ENCODE results near the gene ADAMTS20. TPM values are rescaled to one million over a fixed set of nuclear protein-coding genes. Genes with fewer than 3 reads are reported as not detected.
"Not testable (repeated sequence)": the region's sequence is repeated elsewhere in the genome, so short reads cannot be mapped to it uniquely, and the experiment has no call there.

ADAMTS20 gene
- total and polyA plus RNA-seq, 4 experiments from 2014 or later, result not detected

DNA sequence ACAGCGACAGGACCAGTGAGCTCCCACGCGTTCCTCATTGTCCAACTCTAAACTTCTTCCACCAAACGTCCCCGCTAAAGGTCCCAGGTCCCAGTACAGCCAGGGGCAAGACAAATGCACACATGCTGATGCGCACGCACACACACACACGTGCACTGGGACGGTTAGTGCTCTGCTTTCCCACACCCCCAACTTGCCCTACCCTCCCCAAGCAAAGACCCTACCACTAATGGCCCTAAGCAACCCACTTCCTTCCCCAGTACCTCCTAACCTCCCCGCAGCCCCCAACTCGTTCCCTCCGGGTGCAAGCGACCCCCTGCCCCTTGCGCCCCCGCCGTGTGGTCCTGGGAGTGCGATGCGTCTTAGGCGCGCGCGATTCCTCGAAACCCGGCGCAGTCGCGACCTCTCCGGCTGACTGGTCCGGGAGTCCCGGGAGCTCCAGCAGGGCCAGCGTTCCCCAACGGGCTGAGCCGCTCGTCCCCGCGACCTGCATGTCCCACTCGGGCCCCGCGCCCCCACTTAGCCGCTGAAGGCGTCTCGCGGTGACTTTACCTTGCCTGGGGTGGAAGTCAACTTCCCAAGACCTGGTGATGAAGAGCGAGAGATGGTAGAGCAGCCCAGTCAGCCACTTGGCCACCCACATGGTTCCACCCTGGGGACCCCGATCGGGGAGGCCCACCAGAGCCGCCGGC lies 578 bp downstream of the ADAMTS20 start:
- Mint-ChIP-seq H3K4me3 (no peak overlapping the region), H3K36me3 (peaks cover 0 to 1% of the 10 kb centered on the region in 2 donors), H3K27me3 (peaks cover 7 to 18% of the 10 kb centered on the region in 2 donors), H3K27ac (no peak overlapping the region), H3K4me1 (peaks cover 0 to 2% (median 0%) of the 10 kb centered on the region in 4 donors), H3K9me3 (peaks cover 0 to 41% (median 24%) of the 10 kb centered on the region in 8 donors)
- ChIA-PET POLR2A (ENCODE audit: partially characterized antibody) (no interaction called here), CTCF (ENCODE audit: partially characterized antibody) (no interaction called here)
- no peak overlapping the region for H3K4me3 ChIP-seq (ENCODE audit: low read length in 2 of 2)
- no peaks in the 10 kb centered on the region for H3K4me1 ChIP-seq (ENCODE audit: insufficient read depth, low read length)
- no peaks in the 10 kb centered on the region for H3K36me3 ChIP-seq (ENCODE audit: insufficient read depth, low read length)
- intact Hi-C loops (cut with micrococcal nuclease), result no loop called here
- no peaks in the 10 kb centered on the region for H3K27me3 ChIP-seq (ENCODE audit: insufficient read depth, low read length)
- no peak overlapping the region for H3K27ac ChIP-seq (ENCODE audit: low read depth, low read length)
- H3K9me3 ChIP-seq (ENCODE audit: control insufficient read depth in 1 of 2, low read length in 2 of 2), result no peaks in the 10 kb centered on the region
- no peak for DNase-seq

- H3K36me3 Mint-ChIP-seq, result peaks cover 0 to 1% of the 10 kb centered on the region in 2 donors
- no peak for DNase-seq
- H3K27ac Mint-ChIP-seq, result no peak overlapping the region
- H3K4me1 Mint-ChIP-seq, result peaks cover 0 to 2% (median 0%) of the 10 kb centered on the region in 4 donors
- no peaks in the 10 kb centered on the region for H3K4me1 ChIP-seq (ENCODE audit: insufficient read depth, low read length)
- H3K9me3 ChIP-seq (ENCODE audit: control insufficient read depth in 1 of 2, low read length in 2 of 2), result no peaks in the 10 kb centered on the region
- ChIA-PET POLR2A (ENCODE audit: partially characterized antibody) (no interaction called here), CTCF (ENCODE audit: partially characterized antibody) (no interaction called here)
- H3K4me3 Mint-ChIP-seq, result no peak overlapping the region
- H3K9me3 Mint-ChIP-seq, result peaks cover 0 to 38% (median 22%) of the 10 kb centered on the region in 8 donors
- H3K36me3 ChIP-seq (ENCODE audit: insufficient read depth, low read length), result no peaks in the 10 kb centered on the region
- no peak overlapping the region for H3K27ac ChIP-seq (ENCODE audit: low read depth, low read length)
- H3K27me3 Mint-ChIP-seq, result peaks cover 7 to 18% of the 10 kb centered on the region in 2 donors
- no peak overlapping the region for H3K4me3 ChIP-seq (ENCODE audit: low read length in 2 of 2)
- H3K27me3 ChIP-seq (ENCODE audit: insufficient read depth, low read length), result no peaks in the 10 kb centered on the region
- intact Hi-C loops (cut with micrococcal nuclease), result no loop called here
Measured at GRCh38 chr12:43550831-43551271, 1.2 kb downstream of the ADAMTS20 start.

- Mint-ChIP-seq H3K4me1 (no peaks in the 10 kb centered on the region), H3K9me3 (peaks cover 0 to 4% (median 1%) of the 10 kb centered on the region in 8 donors), H3K4me3 (no peak overlapping the region), H3K27ac (no peak overlapping the region), H3K27me3 (peaks cover 1 to 3% of the 10 kb centered on the region in 2 donors), H3K36me3 (no peaks in the 10 kb centered on the region)
- POLR2A ChIA-PET (ENCODE audit: partially characterized antibody), result no interaction called here
- intact Hi-C loops (cut with micrococcal nuclease), result no loop called here
- H3K4me1 ChIP-seq (ENCODE audit: insufficient read depth, low read length), result no peaks in the 10 kb centered on the region
- no peak overlapping the region for H3K4me3 ChIP-seq (ENCODE audit: low read length in 2 of 2)
- no peaks in the 10 kb centered on the region for H3K9me3 ChIP-seq (ENCODE audit: control insufficient read depth in 1 of 2, low read length in 2 of 2)
- no peaks in the 10 kb centered on the region for H3K36me3 ChIP-seq (ENCODE audit: insufficient read depth, low read length)
- CTCF ChIA-PET (ENCODE audit: partially characterized antibody), result no interaction called here
- no peak for DNase-seq
- H3K27ac ChIP-seq (ENCODE audit: low read depth, low read length), result no peak overlapping the region
- H3K27me3 ChIP-seq (ENCODE audit: insufficient read depth, low read length), result no peaks in the 10 kb centered on the region
Measured at GRCh38 chr12:43544703-43545102, 7.3 kb downstream of the ADAMTS20 start.

- H3K4me3 ChIP-seq (ENCODE audit: low read length in 2 of 2), result no peak overlapping the region
- H3K27me3 ChIP-seq (ENCODE audit: insufficient read depth, low read length), result no peaks in the 10 kb centered on the region
- DNase-seq, result no peak
- no peak overlapping the region for H3K4me3 Mint-ChIP-seq
- H3K9me3 Mint-ChIP-seq, result peaks cover 0 to 10% (median 4%) of the 10 kb centered on the region in 8 donors
- H3K27ac ChIP-seq (ENCODE audit: low read depth, low read length), result no peak overlapping the region
- peaks cover 1 to 2% of the 10 kb centered on the region in 2 donors for H3K27me3 Mint-ChIP-seq
- intact Hi-C loops (cut with micrococcal nuclease), result no loop called here
- H3K36me3 ChIP-seq (ENCODE audit: insufficient read depth, low read length), result no peaks in the 10 kb centered on the region
- CTCF ChIA-PET (ENCODE audit: partially characterized antibody), result no interaction called here
- H3K4me1 ChIP-seq (ENCODE audit: insufficient read depth, low read length), result no peaks in the 10 kb centered on the region
- H3K36me3 Mint-ChIP-seq, result no peaks in the 10 kb centered on the region
- POLR2A ChIA-PET (ENCODE audit: partially characterized antibody), result no interaction called here
- no peaks in the 10 kb centered on the region for H3K4me1 Mint-ChIP-seq
- H3K27ac Mint-ChIP-seq, result no peak overlapping the region
- H3K9me3 ChIP-seq (ENCODE audit: control insufficient read depth in 1 of 2, low read length in 2 of 2), result no peaks in the 10 kb centered on the region
Measured at GRCh38 chr12:43540470-43540869, 11.5 kb downstream of the ADAMTS20 start.

DNA sequence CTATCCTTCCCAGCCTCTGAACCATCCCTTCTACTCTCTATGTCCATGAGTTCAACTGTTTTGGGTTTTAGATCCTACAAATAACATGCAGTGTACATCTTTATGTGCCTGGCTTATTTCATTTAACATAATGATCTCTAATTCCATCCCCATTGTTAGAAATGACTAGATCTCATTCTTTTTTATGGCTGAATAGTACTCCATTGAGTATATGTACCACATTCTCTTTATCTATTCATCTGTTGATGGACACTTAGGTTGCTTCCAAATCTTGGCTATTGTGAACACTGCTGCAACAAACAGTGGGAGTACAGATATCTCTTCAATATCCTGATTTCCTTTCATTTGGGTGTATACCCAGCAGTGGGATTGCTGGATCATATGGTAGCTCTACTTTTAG lies 14.3 kb downstream of the ADAMTS20 start:
- H3K27ac Mint-ChIP-seq; H3K4me1 ChIP-seq (ENCODE audit: insufficient read depth, low read length); H3K36me3 ChIP-seq (ENCODE audit: insufficient read depth, low read length); H3K4me3 Mint-ChIP-seq; H3K9me3 Mint-ChIP-seq; H3K27me3 ChIP-seq (ENCODE audit: insufficient read depth, low read length); DNase-seq; H3K27me3 Mint-ChIP-seq; H3K36me3 Mint-ChIP-seq; H3K9me3 ChIP-seq (ENCODE audit: control insufficient read depth in 1 of 2, low read length in 2 of 2); H3K4me3 ChIP-seq (ENCODE audit: low read length in 2 of 2); CTCF ChIA-PET (ENCODE audit: partially characterized antibody); POLR2A ChIA-PET (ENCODE audit: partially characterized antibody); H3K4me1 Mint-ChIP-seq; intact Hi-C loops (cut with micrococcal nuclease); H3K27ac ChIP-seq (ENCODE audit: low read depth, low read length): not testable (repeated sequence)

DNA sequence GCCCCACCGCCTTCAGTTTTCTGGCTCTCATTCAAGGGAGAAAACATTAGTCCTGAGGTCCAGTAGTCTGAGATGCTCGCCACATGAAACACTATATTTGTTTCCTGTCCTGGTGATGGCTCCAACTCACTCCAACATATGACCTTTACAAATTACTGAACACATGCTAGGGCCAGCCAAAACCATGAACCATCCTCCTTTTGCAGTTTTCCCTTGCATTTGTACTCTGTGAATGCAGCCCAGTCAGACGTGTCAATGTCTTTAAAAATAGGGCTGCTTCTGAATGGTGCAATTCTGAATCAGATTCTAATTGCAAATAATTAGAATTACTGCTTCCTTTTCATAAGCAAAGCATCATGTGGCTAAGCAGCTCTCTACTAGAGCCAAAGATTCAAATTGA lies 36.0 kb downstream of the ADAMTS20 start:
- H3K4me3 Mint-ChIP-seq, result no peak overlapping the region
- H3K36me3 Mint-ChIP-seq, result no peaks in the 10 kb centered on the region
- H3K27me3 Mint-ChIP-seq, result no peaks in the 10 kb centered on the region
- CTCF ChIA-PET (ENCODE audit: partially characterized antibody), result no interaction called here
- no peaks in the 10 kb centered on the region for H3K4me1 ChIP-seq (ENCODE audit: insufficient read depth, low read length)
- POLR2A ChIA-PET (ENCODE audit: partially characterized antibody), result no interaction called here
- H3K4me1 Mint-ChIP-seq, result no peaks in the 10 kb centered on the region
- no peaks in the 10 kb centered on the region for H3K27me3 ChIP-seq (ENCODE audit: insufficient read depth, low read length)
- H3K9me3 Mint-ChIP-seq, result peaks cover 0 to 23% (median 3%) of the 10 kb centered on the region in 8 donors
- no peaks in the 10 kb centered on the region for H3K36me3 ChIP-seq (ENCODE audit: insufficient read depth, low read length)
- intact Hi-C loops (cut with micrococcal nuclease), result no loop called here
- no peak overlapping the region for H3K27ac ChIP-seq (ENCODE audit: low read depth, low read length)
- no peak for DNase-seq
- H3K4me3 ChIP-seq (ENCODE audit: low read length in 2 of 2), result no peak overlapping the region
- no peaks in the 10 kb centered on the region for H3K9me3 ChIP-seq (ENCODE audit: control insufficient read depth in 1 of 2, low read length in 2 of 2)
- H3K27ac Mint-ChIP-seq, result no peak overlapping the region

DNA sequence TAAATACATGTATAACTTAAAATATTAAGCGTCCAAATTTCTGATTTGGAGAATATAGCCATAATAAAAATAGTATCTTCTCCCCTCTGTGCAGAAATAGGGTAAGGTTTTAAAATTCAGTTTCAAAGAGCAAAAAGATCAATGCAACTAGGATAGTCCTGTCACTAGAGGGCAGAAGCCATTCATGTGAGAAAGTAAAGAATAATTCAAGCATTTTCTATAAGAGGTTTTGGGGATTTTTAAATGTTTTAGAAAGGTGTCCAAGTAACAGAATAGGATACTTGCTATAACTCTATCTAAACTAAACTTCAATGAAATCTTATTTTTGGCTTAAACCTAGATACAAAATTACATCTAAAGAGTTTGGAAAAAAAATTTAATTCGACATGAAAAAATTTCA lies 50.3 kb downstream of the ADAMTS20 start:
- Mint-ChIP-seq H3K4me1 (no peaks in the 10 kb centered on the region), H3K36me3 (no peaks in the 10 kb centered on the region), H3K27me3 (peaks cover 0 to 2% of the 10 kb centered on the region in 2 donors), H3K4me3 (no peak overlapping the region), H3K27ac (no peak overlapping the region), H3K9me3 (peaks cover 0 to 6% (median 0%) of the 10 kb centered on the region in 8 donors)
- POLR2A ChIA-PET (ENCODE audit: partially characterized antibody), result no interaction called here
- Histone ChIP-seq H3K4me1 (ENCODE audit: insufficient read depth, low read length) (no peaks in the 10 kb centered on the region), H3K4me3 (ENCODE audit: low read length in 2 of 2) (no peak overlapping the region), H3K9me3 (ENCODE audit: control insufficient read depth in 1 of 2, low read length in 2 of 2) (no peaks in the 10 kb centered on the region), H3K27ac (ENCODE audit: low read depth, low read length) (no peak overlapping the region), H3K36me3 (ENCODE audit: insufficient read depth, low read length) (no peaks in the 10 kb centered on the region), H3K27me3 (ENCODE audit: insufficient read depth, low read length) (no peaks in the 10 kb centered on the region)
- CTCF ChIA-PET (ENCODE audit: partially characterized antibody), result no interaction called here
- no peak for DNase-seq
- intact Hi-C loops (cut with micrococcal nuclease), result loop anchor here (5.0 kb wide), 1 partner anchor 381 kb away; no protein-coding TSS in a partner anchor
